Non-pigmented ciliary epithelial cell (primary cell): ENCODE data around the gene FRRS1.
"Not testable (repeated sequence)": the region's sequence is repeated elsewhere in the genome, so short reads cannot be mapped to it uniquely, and the experiment has no call there.

Experiments
- DNase-seq: peaks from one replicate; pipeline ENCODE4 v3.0.0-alpha.2; 2010; ENCODE audit warnings: low read depth

The FRRS1 gene

GRCh38 chr1:99766378-99766800 lies at the start of gene FRRS1:
TSS of gene FRRS1 (minus strand) at chr1:99766635. CDS start at chr1:99748768, 17,867 bp downstream.
- peak; percentile 20 for DNase-seq

GRCh38 chr1:99814373-99814900 lies 48.0 kb upstream of the FRRS1 start:
- no peak for DNase-seq

DNA sequence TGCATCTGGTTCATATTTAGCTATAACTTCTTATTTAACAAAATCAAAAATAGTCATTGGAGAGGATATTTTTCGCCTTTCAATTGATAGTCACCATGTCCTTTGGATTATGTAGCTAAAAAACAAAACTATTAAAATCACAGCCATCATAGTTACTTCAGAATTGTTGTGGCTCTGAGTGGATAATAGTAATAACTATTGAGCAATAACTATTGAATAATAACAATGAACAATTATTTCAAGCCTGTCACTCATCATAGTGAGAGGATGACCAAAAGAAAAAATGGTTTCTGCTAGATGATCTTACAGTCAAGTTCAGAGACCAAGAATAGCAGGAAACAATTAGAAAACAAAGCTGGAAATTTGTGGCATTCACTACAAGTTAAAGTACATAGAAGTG lies 45.3 kb upstream of the FRRS1 start:
- no peak for DNase-seq

- no peak for DNase-seq
These were observed 44.6 kb upstream of the FRRS1 start for GRCh38 chr1:99811075-99811474.

DNA sequence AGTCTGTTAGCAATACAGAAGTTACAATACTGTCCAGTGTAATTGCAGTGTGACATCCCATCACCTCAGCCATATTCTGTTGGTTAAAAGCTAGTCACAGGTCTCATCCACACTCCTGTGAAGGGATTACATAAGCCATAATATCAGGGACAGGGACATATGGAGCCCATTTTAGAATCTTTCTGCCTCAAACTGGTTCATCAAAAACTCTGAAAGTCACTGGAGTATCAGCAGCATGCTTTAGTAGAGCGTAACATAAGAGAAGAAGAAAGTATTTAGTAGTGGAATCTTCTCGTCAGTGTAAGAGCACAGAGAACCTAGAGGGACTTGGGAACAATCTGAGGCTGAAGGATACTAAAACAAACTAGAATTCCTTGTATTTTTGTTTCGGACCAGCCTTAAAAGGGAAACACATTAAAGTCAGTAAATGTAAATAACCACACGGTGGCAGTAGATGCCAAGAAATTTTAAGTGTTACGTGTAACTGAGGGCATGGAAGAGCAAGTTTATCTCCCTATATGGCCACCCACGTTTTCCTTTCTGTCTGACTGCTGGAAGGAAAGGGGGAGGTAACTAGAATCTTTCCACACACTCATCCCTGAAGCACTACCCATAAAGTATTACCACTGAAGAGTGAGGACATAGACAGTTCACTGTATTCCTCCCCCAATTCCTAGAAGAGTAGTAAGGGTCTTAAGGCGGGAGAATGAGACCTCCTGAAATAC lies 42.1 kb upstream of the FRRS1 start:
- DNase-seq = peak; percentile 90

- DNase-seq = no peak
These were observed 40.4 kb upstream of the FRRS1 start for GRCh38 chr1:99806882-99807281.

- no peak for DNase-seq
These were observed 35.1 kb upstream of the FRRS1 start for GRCh38 chr1:99801584-99801983.

DNA sequence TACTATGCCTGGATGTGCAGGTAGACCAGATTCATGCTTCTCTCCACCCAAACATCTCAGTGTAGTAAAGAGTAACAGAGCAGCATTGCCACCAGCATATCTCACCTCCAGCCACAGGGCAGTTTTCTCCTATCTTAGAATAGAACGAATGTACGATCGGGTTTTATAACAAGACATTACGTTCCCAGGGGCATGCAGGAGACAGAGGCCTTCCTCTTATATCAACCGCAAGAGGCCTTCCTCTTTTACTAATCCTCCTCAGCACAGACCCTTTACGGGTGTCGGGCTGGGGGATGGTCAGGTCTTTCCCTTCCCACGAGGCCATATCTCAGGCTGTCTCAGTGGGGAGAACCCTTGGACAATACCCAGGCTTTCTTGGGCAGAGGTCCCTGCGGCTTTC lies 27.4 kb upstream of the FRRS1 start:
- not testable (repeated sequence) for DNase-seq

- DNase-seq = no peak
These were observed 23.3 kb upstream of the FRRS1 start for GRCh38 chr1:99789715-99790114.

DNA sequence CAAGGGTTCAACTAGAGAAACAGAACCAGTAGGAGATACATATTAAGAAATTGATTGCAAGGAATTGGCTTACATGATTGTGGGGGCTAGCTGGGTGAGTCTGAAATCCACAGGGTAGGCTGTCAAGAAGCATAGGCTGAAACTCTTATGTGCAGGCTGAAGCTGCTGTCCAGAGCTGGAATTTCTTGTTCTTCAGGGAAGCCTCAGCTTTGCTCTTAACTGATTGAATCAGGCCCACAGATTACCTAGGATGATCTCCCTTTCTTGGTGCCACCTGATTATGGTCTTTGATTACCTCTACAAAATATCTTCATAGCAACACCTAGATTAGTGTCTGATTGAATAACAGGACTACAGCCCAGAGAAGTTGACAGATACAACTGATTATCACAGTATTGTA lies 22.5 kb upstream of the FRRS1 start:
- DNase-seq = no peak

DNA sequence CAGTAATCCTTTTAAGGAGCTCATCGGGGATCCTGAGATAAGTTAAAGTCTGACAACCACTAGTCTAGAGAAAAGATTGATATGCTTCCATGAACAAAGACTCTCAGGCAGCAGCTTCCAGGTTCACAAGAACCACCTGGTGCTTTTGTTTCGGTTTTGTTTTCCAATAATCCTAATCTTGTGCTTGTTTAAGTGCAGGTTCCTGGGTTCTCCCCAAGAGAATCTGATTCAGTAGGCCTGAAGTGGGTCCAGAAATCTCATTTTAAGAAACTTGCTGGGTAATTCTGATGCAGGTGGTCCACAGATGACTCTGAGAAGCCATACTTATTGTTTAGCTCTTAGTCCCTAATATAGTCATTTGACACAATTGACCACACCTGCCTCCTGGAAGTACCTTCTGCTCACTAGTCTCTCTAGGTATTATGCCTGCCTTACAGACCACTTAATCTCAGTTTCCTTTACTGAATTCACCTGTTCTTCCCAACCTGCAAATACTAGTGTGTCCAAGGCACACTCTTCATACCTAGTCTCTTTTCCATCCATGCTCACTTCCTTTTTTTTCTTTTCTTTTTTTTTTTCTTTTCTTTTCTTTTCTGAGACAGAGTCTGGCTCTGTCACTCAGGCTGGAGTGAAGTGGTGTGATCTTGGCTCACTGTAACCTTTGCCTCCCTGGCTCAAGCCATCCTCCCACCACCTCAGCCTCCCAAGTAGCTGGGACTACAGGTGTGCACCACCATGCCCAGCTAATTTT lies 20.5 kb upstream of the FRRS1 start:
- DNase-seq = no peak

DNA sequence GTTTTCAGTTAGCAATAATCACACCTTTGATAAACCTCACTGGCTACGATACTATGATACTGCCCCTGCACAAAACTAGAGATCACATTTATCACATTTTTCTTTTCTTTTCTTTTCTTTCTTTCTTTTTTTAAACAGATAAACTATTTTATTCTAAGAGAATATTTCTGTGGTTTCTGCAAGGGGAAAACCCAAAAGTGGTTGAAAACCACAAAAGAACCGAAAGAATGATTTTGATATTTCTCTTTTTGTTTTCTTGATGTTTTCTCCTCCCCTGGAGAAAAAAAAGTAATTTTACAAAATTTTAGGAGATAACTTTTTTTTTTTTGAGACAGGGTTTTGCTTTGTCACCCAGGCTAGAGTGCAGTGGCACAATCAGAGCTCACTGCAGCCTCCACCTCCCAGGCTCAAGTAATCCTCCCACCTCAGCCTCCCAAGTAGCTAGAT lies 18.4 kb upstream of the FRRS1 start:
- no peak for DNase-seq

DNA sequence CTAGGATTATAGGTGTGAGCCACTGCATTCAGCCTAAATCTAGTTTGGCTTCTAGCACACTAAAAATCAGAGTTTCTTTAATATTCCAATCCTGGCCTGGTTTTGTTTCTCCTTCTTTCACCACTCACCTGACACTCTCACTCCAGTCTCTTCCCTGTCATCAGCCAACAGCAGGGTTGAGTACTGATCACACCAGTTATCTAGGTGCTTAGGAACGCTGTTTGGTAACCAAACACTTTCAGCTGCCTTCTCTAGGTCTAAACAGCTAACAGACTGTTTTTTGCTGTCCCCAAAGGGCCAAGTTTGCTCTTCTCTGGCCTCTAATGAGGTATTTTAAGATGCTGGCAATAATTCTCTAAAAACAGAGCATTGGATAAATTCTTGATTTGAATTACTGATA lies 17.7 kb upstream of the FRRS1 start:
- no peak for DNase-seq

GRCh38 chr1:99782920-99783319 lies 16.5 kb upstream of the FRRS1 start:
- DNase-seq = no peak

DNA sequence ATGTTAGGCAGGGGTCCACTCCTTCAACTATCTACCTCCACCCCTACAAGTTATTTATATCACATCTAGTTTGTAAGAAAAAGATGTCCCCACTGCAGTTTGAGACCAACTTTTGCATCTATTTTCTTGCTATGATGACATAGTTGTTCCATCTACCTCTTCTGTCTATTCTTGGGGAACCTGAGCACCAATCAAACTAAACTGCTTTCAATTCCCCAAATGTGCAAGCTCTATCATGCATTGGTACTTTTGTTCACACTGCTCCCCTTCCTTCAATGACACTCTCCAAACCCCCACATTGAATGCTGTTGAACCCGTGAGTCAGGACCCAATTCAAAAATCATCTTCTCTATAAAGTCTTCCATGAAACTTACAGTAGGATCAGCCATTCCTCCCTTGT lies 16.0 kb upstream of the FRRS1 start:
- DNase-seq = no peak

GRCh38 chr1:99781798-99782197 lies 15.4 kb upstream of the FRRS1 start:
- no peak for DNase-seq

DNA sequence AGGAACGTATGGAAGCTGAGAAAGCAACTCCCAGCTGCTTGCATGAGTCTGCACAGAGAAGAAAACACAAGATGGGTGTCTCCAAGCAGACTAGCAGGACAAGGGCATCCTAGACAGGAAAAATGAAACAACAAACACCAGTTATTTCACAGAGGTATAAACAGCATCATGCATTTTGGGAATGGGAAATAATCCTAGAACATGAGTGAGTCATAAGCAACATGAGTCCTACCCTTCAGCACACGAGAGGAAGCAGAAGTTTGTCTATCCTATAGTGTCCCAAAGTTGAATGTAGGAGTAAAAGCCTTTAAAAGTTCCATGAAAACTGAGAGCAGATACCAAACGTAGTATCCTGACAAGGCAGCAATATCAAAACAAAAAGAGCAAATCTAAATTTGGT lies 11.3 kb upstream of the FRRS1 start:
- no peak for DNase-seq

GRCh38 chr1:99776120-99776519 lies 9.7 kb upstream of the FRRS1 start:
- no peak for DNase-seq

DNA sequence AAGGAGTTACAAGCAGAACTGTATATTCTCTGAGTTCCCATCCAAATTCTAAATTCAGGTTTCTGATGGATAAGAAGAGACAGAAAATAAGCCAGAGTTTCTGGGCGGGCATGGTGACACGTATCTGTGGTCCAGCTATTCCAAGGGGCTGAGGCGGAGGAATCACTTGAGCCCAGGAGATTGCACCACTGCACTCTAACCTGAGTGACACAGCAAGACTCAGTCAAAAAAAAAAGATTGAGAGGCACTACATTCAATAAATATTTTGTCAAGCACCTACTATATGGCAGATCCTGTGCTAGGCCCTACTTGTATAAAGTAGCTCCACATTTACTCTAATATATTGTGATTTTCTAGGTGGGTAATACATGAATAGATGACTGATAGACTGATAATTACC lies 6.4 kb upstream of the FRRS1 start:
- no peak for DNase-seq

GRCh38 chr1:99771513-99771918 lies 5.1 kb upstream of the FRRS1 start:
- no peak for DNase-seq

DNA sequence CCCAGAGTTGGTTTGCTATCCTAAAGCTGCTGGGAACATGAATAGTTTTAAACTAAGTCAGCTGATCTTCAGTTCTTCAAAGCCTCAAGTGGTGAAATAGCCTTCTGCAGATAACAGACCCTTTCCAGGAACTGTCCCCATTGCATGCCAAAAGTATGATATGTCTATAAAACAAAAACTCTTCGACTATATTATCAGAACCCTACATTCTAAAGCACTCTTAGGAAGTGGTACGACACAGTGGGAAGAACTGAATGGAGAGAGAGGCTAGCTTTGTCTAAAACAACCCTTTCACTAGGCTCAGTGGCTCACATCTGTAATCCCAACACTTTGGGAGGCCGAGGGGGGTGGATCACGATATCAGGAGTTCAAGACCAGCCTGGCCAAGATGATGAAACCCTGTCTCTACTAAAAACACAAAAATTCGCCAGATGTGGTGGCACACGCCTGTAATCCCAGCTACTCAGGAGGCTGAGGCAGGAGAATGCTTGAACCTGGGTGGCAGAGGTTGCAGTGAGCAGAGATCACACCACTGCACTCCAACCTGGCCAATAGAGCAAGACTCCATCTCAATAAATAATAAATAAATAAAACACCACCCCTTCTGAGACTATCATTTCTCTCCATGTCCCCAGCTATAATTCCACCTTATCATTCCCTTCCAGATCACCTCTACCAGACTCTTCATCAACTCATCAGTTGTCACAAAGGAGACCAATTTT lies 2.2 kb upstream of the FRRS1 start:
- DNase-seq = no peak

- no peak for DNase-seq
These were observed 1.7 kb upstream of the FRRS1 start for GRCh38 chr1:99768104-99768503.

DNA sequence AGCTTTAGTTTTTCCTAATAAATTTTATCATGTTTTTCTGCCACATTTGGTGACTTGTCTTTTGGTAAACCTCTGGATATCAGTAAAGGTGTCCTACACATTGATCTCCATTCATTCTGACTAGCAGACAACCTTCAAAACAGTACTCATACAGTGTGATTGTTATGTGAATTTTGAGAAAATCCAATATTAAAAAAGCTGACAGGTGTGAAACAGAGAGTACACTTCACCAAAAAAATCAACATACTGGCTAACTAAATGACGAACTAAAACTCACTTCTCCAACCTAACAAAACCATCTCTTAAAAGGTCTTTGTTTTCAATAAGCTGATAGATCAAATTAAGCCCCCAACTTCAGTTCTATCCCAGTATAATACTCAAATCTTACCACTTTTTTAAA lies 1.5 kb downstream of the FRRS1 start:
- DNase-seq = no peak
